Renal pelvis (tissue), 12 donors: ENCODE data around the gene KNCN. TPM values are rescaled to one million over a fixed set of nuclear protein-coding genes. Genes with fewer than 3 reads are reported as not detected.

Experiments used
- DNase-seq: peaks from one replicate; pipeline ENCODE4 v3.0.0-alpha.2; 2013
- long read RNA-seq, 16 experiments: transcript quantifications; one replicate each; lab custom pipeline, GENCODE V29; 2026
- polyA plus RNA-seq, 3 donors: library from polyadenylated mRNA; unstranded; fragments of 120-200 nt; gene quantifications; one replicate each; pipeline ENCODE4 v1.2.1, GENCODE V29; 2013; ENCODE audit not compliant: insufficient read length in 3 of 3

The KNCN gene
- not detected for polyA plus RNA-seq
- long read RNA-seq, donor 1, result 0 reads
- long read RNA-seq, donor 2, result 0 reads
- long read RNA-seq, donor 3, result 0 reads
- long read RNA-seq, donor 4, result 0 reads
- long read RNA-seq, donor 5, result 0 reads
- long read RNA-seq, donor 6, result 0 reads
- long read RNA-seq, donor 7, result 0 reads
- long read RNA-seq, donor 8, result 0 reads
- long read RNA-seq, donor 9, result 0 reads
- long read RNA-seq, donor 10, result 0 reads
- long read RNA-seq, donor 11, result 0 reads
- long read RNA-seq, donor 12, result 0 reads
- long read RNA-seq, donor 13, result 0 reads
- long read RNA-seq, donor 14, result 0 reads
- long read RNA-seq, donor 15, result 0 reads
- long read RNA-seq, donor 16, result 0 reads

DNA sequence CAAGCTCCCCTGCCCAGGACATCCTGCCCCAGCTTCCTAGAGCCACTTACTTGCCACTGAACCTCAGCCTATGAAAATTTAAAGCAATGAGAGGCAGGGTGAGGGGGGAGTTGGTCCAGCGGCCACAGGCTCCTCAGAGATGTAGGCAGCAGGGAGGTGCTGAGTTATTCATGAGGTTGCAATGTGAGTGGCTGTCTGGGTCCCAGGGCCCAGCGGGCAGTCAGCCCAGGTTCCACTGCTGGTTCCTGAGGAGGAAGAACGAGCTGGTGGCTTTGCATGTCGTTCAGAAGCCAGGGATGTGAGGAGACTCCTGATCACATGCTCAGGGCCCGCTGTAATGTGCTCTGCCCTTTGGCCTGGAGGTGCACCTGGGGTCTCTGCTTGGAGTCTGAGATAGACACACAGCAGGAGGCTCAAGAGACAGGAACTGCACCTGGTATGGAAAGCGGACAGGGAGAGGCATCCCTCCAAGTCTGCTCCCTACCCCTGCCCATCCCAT lies at the start of gene KNCN:
Gene KNCN (minus strand): TSS at position 51 of the 499 bp plus-strand sequence. CDS start 432 bp downstream, outside the sequence.
- DNase-seq, result no peak

DNA sequence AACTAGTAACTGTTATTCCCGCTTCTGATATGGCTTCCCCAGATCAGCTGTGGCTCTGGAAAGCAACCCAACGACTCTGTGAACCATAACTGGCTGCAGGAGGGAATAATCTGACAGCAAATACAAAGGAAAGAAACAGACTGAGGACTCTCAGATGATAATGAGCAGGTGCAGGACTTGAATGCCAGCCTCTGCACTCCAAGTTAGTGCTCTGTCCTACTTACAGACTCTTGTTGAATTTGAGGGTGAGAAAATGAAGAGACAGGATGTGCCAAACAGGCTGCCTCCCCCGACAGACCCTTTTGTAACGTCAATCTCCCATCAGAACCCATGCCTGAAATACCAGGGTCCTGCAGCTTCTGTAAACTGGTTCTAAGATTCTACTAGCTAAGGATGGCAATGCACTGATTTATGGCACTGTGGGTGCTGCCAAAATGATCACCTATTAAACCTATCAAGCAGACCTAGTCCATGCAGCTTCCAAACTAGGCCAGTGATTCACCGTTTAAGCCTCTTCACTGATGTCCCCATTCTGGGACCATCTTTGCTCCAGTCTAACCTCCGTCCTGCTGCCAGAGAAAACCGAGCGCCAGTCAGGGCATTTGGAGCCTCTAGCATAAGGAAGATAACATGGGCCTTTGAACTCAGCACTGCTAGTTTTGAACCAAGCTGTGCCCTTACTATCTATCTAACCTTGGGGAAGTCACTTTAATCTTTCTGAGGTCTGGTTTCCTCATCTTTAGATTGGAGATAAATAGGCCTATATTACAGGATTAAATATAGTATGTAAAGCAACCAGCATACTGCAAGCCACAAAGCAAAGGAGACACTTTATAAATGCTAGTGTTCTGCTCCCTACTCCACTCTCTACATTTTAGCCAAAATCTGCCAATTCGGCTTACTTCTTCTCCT lies 47.9 kb upstream of the KNCN start:
- DNase-seq, result no peak

DNA sequence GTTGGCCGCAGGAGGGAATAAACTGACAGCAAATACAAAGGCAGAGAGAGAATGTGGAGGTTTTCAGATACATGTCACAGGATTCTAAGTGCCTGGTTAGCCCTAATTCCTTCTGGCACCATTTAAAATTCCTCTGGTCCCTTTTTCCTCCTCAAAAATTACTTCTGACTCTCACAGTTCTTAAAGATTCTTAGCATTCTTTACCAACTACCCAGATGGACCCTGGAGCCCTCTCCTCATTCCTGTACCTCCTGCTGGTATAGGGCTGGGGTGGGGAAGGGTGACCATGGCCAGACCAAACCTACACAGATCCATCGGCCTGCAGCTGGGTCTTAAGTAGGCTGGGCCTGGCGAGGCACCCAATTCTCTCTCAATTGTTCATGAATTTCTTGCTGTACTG lies 45.4 kb upstream of the KNCN start:
- no peak for DNase-seq

DNA sequence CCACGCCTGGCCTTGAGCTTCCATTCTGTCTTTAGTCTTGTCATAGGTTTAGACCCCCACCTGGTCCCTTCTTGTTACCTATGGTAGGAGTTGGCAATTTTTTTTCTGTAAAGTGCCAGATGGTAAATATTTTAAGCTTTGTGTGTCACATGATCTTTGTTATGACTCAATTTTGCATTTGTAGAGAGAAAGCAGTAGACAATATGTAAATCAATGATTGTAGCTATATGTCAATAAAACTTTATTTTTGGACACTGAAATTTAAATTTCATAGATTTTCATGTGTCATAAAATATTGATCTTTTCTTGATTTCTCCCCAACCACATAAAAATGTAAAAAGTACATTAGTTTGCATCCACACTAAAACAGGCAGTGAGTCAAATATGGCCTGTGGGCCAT lies 44.6 kb upstream of the KNCN start:
- no peak for DNase-seq

DNA sequence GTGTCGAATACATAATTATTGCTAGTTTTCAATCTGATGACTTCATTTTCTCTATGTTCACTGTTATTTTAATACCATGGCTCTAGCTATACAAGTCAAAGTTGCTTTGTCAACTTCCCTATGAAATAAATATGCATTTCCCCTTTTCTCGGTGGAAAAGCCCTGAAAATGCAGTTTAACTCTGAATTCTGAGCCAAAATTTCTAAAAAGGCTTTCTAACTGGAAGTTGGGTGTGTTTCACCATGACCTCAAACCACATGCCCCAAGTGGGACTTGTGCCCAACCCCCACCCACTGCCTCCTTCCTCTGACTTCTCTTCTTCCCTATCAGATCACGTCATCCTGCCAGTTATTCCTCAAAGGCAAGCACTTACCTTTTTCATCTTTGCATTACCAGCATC lies 43.7 kb upstream of the KNCN start:
- no peak for DNase-seq

DNA sequence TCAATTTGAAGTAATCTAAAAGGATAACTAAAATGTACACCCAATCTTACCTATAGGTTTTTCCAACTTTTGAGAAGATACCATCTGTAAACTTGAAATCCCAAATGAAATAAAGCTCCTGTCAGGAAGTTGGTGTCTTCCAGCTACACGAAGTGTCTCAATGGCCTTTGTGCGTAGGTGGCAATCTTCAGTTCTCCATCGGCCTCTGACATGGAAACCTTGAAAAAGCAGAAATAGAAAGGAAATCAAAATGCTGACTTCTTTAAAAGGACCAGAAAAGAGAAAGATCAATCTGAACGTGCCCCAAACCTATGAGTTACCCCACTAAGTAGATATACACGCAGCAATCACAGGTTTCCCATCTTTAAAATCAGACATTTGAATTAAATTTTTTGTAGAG lies 42.6 kb upstream of the KNCN start:
- no peak for DNase-seq

DNA sequence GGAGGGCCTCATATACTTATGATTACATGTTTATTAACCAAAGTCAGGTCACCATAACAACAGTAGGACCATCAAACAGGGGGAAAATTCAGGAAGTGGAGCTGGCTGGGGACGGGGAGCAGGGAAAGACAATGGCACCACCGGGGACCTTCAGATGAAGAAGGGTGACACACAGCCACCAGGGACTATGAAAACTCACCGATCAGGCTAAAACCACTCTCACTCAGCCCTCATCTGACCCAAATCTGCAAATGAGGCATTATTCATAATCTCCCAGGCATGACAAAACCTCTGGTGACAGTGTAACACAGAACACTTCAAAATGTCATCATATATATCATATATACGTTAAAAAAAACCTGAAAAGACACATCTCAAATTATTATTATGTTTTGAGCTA lies 41.4 kb upstream of the KNCN start:
- no peak for DNase-seq

DNA sequence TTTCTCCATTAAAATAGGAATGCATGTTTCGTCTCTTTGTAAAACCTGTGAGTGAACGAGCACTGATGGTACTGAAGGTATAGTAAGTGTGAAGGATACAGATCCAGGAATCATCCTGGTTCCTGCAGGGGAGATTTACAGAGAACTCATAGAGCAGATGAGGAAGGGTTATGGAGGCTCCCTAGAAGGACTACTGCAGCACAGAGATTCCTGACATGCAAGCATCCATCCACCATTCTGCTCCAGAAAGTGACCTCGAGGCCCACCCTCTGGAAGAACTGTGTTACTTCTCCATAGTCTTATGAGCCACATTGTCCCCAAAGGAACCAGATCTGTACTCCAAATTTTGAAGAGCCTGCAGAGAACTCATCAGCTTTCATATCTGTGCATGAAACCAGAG lies 38.1 kb upstream of the KNCN start:
- no peak for DNase-seq

DNA sequence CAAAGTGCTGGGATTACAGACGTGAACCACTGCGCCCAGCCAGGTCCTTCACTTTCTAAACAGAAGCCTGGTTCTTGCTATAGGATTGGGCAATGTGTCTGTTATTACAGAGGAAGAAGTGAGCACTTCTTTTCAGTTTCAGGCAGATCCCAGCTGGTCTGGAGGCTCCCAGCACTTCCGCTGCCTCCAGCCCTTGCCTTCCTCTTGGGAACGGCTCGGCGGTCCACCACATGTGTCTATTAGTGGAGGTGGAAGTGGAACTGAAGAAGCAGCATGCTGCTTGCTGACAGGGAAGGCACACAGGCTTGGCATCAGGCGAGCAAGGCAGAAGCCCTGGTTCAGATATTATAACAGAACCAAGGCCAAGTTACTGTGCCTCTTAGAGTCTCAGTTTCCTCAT lies 35.6 kb upstream of the KNCN start:
- DNase-seq, result no peak

DNA sequence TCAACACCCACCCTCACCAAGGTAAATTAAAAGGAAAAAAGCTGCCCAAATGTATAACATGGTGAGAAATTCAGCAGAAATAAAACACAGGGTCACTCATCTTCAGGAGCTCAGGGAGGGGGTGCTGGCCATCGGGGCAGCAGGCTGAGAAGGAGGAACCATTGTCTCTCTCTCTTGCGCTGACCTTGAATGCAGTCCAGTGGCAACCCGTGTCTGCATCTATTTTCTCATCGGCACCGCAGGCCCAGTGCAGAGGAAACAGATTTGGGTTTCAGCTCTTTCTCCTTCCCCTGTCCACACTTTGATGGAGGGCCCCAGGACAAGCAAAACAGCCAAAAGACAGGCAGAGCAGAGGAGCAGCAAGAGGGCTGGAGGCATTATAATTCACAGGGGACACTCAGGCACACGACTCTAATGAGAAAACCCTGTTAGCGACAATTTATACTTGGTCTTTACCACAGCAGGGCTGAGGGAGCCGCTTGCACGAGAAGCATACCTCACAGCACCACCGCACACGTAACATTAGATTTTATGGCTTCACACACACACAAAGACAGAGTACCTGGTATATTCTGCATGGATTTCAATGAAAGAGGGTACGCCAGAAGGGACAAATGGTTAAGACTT lies 34.0 kb upstream of the KNCN start:
- DNase-seq, result no peak

DNA sequence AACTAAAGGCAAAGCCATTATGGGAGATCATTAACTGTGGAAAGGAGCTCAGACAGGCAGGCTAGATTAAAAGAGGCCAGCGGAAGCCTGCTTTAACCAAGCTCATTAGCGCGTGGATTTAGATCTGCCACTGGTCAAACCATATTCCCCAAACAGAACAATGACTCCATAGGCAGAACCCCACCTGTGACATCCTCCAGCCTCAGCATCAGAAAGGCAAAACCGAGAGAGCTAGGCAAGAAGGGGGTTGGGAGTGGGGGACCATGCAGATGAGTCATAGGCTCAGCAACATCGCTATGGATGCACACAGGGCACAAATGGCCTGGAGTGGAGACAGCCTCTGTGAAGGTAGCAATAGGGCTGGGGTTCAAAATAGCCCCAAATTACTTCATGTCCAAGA lies 32.0 kb upstream of the KNCN start:
- no peak for DNase-seq

DNA sequence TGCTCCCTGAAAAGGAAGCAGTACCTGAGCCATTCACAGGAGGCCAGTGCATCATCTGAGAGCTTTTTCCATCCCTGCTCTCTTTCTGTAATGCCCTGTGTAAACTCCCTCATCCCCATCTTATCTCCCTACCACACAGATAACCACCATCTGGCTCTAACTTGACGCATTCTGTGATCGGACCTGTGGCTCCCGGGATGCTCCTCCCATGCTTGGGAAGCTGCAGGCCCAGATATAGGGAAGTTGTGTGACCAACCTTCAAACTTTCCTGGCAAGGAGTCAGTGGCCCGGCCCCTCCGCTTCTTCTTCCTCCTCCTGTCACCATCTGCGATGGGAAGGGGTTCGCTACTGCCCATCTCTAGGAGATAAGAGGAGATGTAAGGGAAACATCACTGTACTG lies 31.5 kb upstream of the KNCN start:
- DNase-seq, result no peak

DNA sequence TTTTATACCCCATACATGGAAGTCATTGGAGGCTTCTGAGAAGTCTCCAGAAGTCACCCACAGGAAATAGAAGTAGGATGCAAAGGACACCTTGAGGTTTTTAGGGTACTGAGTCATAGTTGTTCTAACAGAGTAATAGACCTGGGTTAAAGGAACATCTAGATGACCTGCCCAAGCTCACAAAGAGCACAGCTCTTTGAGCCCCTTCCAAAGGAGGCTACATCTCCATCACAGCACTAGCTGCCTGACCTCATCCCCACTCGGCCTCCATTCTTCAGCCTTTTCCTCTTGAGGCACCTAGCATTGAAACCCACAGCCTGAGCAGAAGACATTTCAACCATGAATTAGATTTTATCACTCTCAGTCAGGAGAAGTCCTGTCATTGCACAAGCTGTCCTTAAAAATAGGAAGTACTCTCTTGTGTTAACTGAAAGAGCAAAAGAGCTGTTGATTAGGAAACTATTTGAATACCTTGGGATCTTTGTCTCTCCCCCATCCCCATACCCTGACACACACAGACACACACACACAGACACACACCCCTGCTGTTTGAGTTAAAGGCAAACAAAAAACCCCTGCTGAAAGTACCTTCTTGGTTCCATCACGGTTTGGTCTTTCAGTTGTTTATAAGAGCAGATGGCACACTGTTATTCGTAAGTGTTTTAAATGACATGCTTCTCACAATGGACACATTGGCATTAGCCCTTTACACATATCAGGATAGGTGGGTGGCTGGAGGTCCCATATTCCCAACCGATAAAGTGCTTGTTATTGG lies 30.4 kb upstream of the KNCN start:
- no peak for DNase-seq

DNA sequence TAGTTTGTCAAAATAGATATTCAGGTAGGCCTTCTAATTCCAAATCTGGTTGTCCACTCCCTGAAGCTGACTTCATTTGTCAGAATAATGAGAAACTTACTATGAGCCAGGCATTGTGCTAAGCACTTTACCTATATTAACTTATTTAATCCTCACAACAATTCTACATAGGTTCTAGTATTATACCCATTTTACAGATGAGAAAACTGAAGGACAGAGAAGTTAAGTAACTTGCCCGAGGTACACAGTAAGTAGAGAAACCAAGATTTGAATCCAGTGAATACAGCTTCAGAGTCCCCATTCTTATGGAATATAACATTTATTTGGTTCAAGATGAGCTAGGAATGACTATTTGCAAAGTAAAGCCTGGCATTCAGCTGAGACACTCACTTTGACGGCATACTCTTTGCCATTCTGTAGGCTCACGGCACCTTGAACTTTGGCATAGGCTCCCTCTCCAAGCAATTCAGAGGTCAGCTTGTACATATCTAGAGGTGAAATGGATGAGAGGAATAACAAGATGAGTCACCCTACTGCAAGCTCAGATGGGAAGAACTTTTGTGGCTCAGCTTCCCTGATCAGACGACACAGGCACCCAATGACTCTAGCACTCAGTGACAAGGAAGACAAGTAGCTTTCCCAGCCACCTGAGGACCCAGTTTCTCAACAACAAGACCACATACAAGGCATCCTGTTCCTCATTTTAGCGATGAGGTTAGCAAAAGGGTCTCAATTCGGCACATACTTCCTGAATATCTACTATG lies 28.9 kb upstream of the KNCN start:
- DNase-seq, result no peak

DNA sequence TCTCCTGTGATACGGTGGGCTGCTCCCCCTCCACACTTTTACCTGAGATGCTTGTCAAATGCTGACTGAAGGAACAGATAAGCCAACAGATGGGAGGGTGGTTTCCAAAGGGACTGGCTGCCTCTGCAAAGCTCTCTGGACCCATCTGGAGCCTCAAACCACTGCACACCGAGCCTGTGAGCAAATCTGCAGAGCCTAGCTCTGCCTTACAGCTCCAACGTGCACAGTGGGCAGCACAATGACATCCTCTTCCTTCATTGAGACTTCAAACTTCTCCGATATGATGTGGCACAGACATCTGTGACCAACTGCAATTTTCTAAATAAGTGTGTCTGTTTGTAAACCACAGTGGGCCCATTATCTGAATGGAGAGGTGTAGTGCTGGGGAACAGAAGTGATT lies 26.2 kb upstream of the KNCN start:
- no peak for DNase-seq

DNA sequence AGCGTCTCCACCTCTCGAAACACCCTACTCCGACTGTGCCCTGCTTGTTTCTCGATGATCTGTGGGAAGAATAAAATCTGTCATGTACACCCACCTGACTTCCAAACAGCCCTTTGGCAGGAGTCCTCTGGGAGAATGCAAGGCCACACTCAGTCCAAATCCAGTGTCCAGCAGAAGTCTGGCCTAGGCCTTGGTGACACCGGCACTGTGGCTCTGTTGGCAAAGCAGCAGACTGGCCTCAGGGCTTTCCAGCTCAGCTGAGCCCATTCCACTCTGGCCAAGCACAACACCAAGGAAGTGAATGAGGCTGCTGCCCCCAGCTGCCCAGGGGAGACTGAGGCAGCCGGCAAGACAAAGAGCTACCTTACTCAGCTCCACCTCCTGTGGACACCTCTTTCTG lies 25.1 kb upstream of the KNCN start:
- no peak for DNase-seq

DNA sequence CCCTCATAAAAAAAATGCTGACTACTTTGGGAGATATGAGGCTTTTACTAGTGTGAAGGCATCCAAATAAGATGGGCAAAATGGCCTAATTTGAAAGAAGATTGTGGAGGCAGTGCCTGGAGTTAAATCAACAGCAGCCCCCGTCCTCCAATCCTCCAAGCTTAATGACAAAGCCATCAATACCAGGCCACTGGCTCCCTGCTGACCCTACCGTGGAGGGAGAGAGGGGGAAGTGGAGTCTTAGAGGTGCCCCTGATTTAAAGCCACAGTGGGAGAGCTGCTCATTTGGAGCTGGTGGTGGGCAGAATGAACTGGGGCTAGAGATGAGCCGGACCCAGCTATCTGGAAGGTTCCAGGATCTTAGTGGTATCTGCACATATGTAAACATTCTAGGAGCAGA lies 24.3 kb upstream of the KNCN start:
- DNase-seq, result no peak

DNA sequence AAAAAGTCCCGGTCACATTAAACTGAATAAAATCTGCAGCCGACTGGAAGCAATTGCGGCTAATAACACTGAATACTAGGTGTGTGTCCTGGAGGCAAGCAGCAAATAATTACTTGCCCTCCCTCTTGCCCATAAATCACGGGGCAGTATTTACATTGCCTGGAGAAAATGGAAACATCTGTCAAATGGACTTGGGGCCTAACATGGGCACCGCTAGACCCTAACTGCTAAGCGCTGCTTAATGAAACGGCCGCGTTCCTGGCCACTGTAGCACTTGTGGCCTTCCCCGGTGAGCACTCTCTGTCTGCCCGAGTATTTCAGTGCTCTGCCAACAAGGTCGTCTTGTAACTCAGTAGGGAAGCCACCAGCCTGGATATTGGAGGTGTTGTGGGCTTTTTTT lies 23.9 kb upstream of the KNCN start:
- peak; percentile 27 for DNase-seq

DNA sequence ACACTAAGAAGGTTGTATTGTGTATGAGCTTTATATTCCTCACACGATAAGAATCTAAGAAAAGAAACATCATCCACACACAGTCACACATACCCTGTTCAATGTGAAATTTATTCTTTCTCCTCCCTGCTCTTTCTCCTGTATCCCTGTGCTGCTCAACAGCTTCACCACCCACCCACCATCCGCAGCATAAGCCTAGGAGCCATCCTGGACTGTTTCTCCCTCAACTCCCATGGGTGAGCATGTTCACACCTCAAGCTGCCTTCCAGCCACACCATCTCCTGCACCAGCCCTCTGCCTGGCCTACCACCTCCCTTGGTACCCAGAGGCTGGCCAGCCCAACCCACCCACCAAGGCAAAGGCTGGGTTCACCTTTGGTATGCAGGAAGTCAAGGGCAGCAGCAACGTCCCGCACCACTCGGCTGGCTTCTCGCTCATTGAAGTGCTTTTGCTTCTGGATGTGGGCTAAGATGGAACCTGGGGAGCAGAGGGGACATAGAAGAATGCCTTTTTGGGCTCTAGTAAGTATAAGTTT lies 20.3 kb upstream of the KNCN start:
- no peak for DNase-seq

DNA sequence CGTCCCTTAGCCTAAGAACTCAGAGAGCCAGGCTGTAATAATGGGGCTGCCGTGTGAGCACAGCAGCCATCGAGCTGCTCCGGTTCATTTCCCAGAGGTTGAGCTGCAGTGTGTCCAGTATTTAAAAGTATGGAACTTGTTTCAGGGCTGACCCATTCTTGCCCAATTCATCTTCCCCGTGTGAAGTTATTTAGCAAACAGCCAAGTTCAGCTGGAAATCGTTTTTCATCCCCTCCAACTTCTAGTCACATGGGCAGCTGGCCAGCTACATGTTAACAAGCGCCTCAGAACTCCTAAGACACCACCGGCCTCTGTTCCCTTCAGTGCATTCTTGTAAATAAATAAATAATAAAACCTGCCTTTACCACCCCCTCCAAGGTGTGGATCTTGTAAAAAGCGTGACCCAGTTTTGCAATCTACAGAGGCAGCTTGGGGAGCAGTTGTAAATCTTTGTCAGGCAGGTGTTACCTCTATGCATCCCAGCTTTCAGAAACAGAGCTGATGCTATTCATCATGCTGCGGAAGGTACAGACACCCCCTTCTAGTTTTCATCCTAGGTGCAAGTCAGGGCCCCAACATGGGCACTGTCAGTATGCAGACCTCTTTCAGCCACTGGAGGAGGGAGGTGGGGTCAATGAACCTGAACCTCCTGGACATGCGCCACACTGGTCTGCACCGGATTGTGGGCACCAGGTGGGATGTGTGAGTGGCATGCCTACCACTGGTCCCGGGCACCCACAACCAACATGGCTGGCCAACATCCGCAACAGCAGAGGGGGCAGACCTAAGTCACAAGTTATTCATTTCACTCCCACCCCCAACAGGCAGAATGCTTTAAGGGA lies 18.7 kb upstream of the KNCN start:
- peak; percentile 57 for DNase-seq
